ENCODE data around the gene LGALS13.
A peak's percentile ranks its signal among the peaks of the same experiment; 100 is the strongest.

The LGALS13 gene

GRCh38 chr19:39602224-39602623 is at the start of gene LGALS13:
LGALS13 (plus strand) TSS chr19:39602524; CDS start chr19:39602569, 45 bp downstream.
- DNase-seq: peak in 1 of 2 experiments; percentile 22

- peak; percentile 37 to 73 for DNase-seq
Observed at GRCh38 chr19:39553082-39553652, 49.2 kb upstream of the LGALS13 start.

GRCh38 chr19:39554701-39555311 is 47.5 kb upstream of the LGALS13 start:
- DNase-seq: no peak

- DNase-seq: no peak
Observed at GRCh38 chr19:39555883-39556282, 46.4 kb upstream of the LGALS13 start.

GRCh38 chr19:39557811-39558623 is 44.3 kb upstream of the LGALS13 start:
- peak; percentile 82 to 86 for DNase-seq

GRCh38 chr19:39558624-39559117 is 43.7 kb upstream of the LGALS13 start:
- no peak for DNase-seq

GRCh38 chr19:39563408-39563807 is 38.9 kb upstream of the LGALS13 start:
- no peak for DNase-seq

GRCh38 chr19:39566064-39566463 is 36.3 kb upstream of the LGALS13 start:
- no peak for DNase-seq

- no peak for DNase-seq
Observed at GRCh38 chr19:39568604-39569003, 33.7 kb upstream of the LGALS13 start.

- DNase-seq: no peak
Observed at GRCh38 chr19:39582442-39582841, 19.9 kb upstream of the LGALS13 start.

- DNase-seq: peak; percentile 13 to 52
Observed at GRCh38 chr19:39582891-39583625, 19.3 kb upstream of the LGALS13 start.

GRCh38 chr19:39587496-39587895 is 14.8 kb upstream of the LGALS13 start:
- no peak for DNase-seq

GRCh38 chr19:39588066-39588465 is 14.3 kb upstream of the LGALS13 start:
- DNase-seq: no peak

GRCh38 chr19:39590265-39590664 is 12.1 kb upstream of the LGALS13 start:
- no peak for DNase-seq

- DNase-seq: peak; percentile 67 to 80
Observed at GRCh38 chr19:39592381-39592780, 9.9 kb upstream of the LGALS13 start.

- no peak for DNase-seq
Observed at GRCh38 chr19:39595950-39596349, 6.4 kb upstream of the LGALS13 start.

GRCh38 chr19:39596911-39597310 is 5.4 kb upstream of the LGALS13 start:
- no peak for DNase-seq

- no peak for DNase-seq
Observed at GRCh38 chr19:39599116-39599515, 3.2 kb upstream of the LGALS13 start.

GRCh38 chr19:39603825-39604224 is 1.5 kb downstream of the LGALS13 start:
- DNase-seq: no peak

GRCh38 chr19:39607021-39607420 is 4.7 kb downstream of the LGALS13 start:
- no peak for DNase-seq

GRCh38 chr19:39607561-39607960 is 5.2 kb downstream of the LGALS13 start:
- DNase-seq: no peak

- no peak for DNase-seq
Observed at GRCh38 chr19:39613597-39613996, 11.3 kb downstream of the LGALS13 start.

GRCh38 chr19:39617745-39618144 is 15.4 kb downstream of the LGALS13 start:
- DNase-seq: peak; percentile 57 to 59
